Fibroblast of skin of back (primary cell): ENCODE measurements around the gene KRTAP5-3.
"Not testable (repeated sequence)": the region's sequence is repeated elsewhere in the genome, so short reads cannot be mapped to it uniquely, and the experiment has no call there.

Experiments used
- DNase-seq: peaks from one replicate; pipeline ENCODE4 v3.0.0-alpha.2; 2013

Gene KRTAP5-3

DNA sequence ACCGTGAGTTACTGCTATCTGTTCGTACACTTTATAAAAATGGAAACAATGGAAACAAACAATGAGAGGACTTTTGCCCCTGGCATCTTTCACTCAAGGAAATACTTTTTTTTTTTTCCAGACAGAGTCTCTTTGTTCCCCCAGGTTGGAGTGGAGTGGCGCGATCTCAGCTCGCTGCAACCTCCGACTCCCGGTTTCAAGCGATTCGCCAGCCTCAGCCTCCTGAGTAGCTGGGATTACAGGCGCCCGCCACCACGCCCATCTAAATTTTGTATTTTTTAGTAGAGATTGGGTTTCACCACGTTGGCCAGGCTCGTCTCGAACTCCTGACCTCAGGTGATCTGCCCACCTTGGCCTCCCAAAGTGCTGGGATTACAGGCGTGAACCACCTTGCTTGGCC, 32.5 kb downstream of the KRTAP5-3 start:
- not testable (repeated sequence) for DNase-seq

DNA sequence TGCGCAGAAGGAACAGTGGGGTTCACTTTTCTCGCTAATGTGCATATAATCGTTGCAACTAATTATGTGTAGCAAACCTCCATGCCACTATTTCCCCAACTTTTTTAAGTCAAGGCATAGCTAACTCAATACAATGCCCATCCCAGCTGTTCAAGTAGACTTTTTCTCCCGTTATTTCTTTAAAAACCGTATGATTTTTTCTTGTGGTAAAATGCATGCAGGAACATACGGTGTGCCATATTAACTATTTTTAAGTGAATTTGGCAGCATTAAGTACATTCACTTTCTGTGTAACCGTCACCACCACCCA, 33.4 kb downstream of the KRTAP5-3 start:
- no peak for DNase-seq

DNA sequence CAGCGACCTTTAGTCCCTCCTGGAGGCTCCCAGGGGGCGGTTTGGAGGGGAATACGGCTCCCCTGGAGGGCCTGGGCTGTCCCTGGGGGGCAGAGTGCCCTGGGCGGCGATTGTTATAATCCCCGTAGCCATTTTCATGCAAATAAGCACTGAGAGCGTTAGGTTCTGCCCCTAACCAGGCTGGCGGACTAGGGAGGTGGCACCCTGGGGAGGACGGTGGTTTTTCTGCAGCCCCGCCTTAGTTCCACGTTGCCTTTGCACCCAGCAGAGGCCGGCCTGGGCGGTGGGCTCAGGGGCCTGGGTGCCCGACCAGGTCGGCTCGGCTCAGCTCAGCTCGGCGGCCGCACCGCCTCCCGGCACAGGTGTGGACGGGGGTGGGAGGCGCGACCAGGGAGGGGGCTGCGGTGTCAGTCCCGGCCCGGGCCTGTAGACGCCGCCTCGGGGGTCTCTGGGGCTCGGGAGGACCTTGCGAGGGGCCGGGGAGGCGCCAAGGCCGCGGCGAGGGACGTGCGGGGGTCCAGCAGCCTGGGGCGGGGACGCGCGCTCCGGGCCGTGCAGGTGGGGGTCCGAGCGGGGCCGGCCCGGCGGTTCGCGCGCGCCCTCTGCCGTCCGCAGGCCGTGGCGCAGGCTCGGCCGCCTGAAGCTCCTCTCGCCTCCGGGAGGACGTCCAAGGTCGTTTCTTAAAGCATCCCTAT, 33.9 kb downstream of the KRTAP5-3 start:
- DNase-seq = no peak

DNA sequence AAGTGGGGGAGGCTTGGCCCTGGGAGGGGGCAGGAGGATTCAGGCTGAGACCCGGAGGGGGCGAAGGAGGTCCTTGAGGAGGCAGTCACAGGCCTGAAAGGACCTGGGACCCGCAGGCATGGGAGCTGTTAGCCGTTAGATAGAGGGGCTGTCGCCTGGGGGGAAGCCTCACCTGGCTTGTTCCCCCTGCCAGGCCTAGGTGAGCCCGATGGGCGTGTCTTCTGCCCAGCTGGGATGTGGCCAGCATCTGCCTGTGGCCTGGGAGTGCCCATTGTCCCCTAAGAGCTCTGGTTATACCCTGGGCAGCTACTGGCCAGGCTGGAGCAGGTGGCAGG, 34.4 kb downstream of the KRTAP5-3 start:
- no peak for DNase-seq

DNA sequence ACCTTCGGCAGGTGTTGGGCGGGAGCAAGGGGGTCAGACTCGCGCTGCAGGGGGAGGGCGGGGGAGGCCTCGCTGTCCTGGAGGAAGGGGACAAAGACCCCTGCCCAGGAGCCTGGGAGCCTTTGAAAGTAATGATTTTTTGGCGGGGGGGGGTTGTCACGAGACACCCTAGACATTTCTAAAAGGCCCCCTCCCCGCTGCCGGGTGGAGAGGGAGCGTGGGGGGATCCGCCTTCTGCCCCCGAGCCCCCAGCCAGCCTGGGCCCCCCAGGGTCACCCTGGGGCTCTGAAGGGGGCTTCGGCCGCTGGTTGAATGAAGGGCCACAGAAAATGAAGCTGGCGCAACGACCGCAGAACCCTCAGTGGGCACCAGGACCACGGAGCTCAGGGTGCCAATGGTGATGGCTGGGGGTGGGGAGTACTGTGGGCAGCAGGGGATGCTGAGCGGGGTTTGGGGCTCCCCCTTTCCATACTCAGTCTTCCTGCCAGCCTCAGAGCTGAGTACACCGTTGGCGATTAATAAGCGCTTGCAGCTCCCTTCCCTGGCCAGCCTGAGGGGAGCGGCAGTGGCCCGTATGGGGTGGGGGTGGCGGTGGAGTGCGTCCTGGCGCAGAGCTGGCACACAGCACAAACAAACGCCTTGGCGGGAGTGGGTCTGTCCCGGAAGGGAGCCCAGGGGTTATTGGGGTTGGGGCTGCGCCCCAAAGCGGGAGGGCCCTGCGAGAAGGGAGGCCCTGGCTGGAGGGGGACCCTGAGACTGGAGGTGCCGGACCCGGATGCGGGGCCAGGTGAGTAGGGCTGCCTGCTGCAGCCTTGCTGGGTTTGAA, 35.0 kb downstream of the KRTAP5-3 start:
- DNase-seq = no peak

DNA sequence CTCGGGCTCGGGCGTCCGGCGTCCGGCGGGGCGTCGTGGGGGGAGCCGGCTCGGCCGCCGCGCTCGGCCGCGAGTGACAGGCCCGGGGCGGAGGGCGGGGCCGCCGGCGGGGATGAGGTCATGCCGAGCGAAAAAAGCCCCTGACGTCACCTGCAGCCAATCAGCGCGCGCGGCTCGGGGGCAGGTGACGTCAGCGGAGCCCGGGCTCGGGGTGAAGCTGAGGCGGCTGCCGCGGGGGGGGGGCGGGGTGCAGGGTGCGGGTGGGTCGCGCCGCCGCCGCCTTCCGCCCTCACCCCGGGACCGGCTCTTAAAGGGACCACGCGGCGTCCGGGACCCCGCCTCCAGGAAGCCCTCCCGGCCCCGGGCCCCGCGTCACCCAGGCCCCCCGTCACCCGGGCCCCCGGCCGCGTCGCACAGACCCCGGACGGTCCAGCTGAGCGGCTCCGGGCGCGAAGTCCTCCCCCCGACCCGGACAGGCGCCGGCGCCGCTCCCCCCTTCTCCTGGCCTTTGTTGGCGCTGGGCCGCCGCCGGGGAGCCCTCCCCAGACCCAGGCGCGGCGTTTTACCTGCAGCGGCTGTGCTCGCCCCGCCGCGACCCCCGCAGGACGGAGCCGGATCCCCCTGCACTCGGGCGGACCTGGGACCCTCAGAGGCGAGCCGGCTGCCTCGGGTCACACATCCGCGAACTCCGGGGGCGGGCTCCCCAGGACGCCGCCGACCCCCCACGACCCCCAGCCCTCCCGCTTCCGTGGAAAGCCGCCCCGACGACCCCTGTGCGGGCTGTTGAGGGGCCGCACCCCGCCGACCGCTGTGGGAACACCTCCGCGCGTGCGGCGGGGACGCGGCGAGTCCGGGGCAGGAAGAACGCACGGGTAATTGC, 35.8 kb downstream of the KRTAP5-3 start, which contains the start of gene DUSP8:
Gene DUSP8, minus strand, starts transcription at position 75 of the 880 bp plus-strand sequence. CDS start 6,445 bp downstream, outside the sequence.
- peak; percentile 84 for DNase-seq

DNA sequence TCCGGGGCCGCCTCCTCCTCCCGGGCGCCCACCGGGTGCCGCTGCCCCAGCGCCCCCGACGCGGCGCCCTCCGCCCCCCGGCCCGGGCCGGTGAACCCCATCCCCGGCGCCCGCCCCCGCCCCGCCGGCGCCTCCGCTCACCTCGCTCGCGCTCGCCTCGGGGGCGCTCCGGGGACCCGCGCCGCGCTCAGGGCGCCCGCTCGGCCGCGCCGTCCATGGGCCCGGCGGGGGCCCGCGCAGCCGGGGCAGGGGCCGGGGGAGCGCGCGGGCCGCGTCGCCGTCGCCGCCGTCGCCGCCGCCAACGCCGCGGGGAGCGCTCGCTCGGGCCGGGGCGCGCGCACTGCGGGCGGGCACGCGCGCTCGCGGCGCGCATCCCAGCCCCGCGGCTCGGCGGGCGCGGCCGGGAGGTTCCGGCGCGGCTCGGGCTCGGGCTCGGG, 36.5 kb downstream of the KRTAP5-3 start:
- DNase-seq = no peak

DNA sequence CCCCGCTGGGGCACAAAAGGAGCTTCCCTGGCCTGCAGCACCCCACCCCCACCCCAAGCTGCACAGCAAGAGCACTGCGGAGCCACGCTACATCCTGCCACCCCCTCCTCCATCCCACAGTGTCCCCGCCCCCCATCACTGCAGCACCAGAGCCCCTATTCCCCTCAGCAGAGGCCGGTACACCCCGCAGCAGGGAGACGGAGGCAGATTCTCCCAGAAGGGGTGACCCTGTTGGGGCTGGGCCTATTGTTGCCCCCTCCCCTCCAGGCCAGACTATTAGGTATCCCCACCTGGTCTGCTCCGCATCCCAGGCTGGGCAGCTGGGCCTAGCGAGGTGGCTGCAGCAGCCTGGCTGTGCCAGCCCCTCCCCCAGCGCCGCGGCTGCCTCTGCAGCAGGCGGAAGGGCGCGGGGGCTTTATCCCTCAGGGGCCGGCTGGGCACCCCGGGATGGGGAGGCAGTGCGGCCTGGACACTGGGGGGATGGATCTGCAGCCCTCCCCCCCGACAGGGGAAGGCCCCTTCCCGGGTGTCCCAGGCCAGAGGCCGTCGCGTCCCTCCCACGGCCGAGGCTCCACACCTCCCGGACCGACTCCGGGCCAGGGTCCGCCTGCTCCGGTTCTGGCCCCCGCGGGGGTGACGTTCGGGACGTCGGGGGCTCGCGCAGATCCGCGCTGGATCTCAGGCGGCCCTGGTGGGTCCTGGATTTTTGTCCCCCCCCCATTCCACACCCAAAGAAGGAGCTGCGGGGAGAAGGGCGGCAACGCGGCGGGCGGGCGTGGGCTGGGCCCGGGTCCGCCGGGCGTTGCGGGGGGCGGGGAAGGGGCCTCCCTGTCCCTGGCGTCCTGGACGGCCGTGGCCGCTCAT, 37.1 kb downstream of the KRTAP5-3 start:
- peak; percentile 33 for DNase-seq

DNA sequence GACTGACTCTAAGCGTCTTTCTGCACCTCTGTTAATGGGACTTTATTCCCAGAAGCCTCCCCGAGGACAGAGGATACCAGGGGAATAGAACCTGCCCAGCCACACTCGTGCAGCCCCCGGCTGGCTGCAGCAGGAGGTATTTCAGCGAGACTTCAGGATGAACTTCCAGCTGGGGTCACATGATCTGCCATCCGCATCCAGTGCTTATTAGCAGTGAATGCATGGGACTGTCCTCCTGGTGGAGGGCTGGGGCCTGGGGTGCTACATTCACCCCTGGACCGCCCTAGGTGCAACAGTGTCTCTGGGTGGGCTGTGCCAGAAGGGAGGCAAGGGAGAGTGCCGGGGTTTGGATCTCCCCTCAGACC, 37.8 kb downstream of the KRTAP5-3 start:
- DNase-seq = no peak

DNA sequence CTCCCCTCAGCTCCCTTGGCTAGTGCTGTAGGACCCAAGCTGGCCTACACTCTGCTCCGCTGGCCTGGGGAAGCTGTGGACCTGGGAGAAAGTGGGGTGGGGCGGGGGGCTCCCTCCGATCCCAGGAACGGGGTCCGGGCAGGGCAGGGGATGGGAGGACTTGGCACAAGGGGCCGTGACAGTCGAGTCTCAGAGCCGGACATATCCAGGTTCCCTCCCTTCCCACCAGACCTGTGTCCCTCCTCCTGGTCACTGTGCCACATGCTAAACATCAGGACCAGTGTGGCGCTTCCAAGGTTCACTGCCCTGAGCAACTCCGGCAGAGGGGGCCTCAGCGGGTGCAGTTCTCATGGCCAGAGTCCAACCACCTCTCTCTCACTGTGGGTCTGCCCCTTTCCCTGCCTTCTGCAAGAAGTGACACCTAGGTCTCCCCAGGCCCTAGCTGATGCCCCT, 38.2 kb downstream of the KRTAP5-3 start:
- no peak for DNase-seq

DNA sequence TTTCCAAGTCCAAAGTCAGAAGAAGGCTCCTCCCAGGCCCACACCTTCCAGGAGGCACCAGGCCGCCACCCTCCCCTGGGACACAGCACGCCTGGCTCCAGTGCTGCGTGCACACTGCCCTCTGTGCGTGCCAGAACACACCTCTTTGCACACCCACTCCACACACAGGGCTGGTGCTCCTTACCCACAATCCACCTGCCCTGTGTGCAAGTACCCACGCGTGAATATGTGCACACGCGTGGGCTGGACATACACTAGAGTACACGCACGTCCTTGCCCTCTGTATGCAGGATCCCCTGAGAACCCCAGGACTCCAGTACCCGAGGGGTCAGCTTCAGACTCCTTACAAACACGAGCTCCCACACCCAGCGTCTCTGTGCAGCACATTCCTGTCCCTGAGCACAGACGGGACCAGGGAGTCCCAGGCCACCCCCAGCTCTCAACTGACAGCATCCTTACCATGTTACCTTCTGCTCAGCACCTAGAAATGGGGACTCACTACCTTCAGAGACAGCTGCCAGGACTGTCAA, 38.9 kb downstream of the KRTAP5-3 start:
- no peak for DNase-seq

DNA sequence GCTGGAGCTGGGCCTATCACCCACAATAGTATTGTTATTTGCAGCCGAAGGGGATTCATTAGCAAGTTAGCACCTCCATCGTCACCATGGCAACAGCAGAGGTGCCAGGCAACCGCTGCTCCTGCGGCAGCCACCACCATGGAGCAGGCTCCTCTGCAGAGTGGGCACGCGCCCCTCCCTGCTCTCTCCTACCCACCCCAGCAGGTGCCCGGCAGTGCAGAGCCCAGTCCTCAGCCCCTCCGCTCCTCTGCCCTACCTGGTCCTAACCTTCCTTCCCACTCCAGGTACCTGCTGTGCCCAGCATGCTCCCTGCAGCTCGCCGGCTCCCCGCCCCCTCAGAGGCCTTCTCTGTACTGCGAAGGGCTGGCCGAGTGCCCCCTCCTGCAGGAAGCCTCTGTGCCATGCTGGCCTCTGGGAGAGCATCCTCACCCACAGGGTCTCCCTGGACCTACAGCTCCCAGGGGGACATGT, 39.8 kb downstream of the KRTAP5-3 start:
- DNase-seq = no peak

DNA sequence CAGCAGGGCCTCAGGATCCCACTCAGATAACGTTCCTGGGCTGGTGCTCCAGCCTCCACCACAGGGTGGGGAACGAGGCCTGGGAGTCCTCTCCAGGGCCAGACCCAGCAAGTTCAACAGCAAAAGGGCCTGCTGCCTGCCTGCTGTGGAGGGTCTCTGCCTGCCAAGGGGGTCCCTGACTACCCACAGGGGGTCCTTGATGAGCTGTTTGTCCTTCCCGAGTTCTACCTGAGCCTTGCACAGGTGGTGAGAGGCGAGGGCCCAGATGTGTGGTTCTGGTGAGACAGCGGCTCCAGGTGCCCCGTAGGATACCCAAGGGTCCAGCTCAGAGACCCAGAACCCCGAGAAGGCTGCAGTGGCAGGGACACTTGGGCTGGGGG, 40.6 kb downstream of the KRTAP5-3 start:
- DNase-seq = no peak

DNA sequence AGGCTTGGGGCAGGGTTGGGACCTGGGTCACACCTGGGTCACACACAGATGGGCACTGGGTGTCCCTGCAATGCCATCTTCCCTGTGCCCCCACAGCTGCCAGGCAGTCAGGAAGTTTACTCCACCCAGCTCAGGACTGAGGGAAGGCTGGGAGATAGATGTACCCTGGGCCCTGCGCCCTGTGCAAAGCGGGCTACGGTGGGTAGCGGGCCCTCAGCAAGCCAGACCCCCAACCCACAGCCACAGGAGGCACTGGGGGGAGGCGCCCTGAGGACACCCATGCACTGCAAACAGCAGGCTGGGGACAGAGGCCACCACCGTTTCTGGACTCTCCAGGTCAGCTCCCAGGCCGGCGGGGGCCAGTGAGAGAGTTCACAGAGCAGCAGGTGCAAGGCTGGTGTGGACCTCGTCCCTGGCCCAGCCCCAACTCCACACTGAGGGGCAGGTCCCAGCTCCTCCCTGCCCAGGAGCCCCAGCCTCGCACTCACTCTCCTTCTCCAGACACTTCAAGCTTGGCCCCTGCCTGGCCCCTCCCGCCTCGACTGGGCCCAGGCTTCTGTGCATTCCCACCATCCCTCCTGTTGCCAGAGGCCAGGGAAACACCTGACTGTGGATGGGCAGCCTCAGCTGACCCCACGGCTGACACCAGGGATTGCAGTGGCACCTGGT, 41.1 kb downstream of the KRTAP5-3 start:
- no peak for DNase-seq

DNA sequence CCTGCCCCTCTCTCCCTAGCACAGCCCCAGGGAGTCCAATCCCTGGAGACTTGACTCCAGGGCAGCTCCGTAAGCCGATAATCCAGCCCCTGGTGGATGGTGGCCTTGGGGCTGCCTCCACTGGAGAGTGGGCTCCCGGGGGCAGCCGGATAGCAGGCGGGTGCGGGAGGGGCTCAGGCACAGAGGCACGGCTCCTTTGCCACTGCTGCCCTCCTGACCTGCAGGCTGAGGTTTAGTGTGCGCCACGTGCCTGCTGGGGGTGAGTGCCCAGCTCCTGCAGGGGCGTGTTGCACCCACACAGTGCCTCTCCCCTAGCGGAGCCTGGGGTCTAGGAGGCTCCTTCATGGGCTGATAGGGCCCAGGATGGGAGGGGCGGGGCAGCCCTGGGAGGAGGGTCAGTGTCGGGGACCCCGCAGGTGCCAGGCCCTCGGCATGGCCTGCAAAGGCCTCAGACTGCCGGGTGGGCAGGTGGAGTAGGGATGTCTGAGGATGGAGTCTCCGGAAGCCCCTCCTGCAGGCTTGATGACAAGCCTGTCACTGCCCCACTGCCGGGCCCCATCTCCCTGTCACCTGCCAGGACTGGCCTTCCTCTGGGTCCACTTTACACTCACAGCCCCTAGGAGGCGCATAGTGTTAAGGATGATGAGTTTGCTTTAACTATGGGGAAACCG, 41.7 kb downstream of the KRTAP5-3 start:
- no peak for DNase-seq

DNA sequence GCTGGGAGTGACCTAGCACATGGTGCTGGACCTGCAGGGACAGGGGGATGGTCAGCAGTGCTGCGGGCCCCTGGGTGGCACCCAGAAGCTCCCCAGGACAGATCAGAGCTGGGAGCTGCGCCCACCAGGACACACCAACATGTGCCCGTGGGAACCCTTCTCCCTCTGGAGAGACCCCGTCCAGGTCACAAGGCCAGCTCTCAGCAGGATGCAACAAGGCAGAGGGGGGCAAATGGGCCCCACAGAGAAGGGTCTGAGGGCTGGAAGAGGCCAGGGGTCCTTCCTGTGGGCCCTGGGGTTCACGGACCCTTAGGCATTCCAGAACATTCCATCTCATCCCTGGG, 42.4 kb downstream of the KRTAP5-3 start:
- DNase-seq = no peak

DNA sequence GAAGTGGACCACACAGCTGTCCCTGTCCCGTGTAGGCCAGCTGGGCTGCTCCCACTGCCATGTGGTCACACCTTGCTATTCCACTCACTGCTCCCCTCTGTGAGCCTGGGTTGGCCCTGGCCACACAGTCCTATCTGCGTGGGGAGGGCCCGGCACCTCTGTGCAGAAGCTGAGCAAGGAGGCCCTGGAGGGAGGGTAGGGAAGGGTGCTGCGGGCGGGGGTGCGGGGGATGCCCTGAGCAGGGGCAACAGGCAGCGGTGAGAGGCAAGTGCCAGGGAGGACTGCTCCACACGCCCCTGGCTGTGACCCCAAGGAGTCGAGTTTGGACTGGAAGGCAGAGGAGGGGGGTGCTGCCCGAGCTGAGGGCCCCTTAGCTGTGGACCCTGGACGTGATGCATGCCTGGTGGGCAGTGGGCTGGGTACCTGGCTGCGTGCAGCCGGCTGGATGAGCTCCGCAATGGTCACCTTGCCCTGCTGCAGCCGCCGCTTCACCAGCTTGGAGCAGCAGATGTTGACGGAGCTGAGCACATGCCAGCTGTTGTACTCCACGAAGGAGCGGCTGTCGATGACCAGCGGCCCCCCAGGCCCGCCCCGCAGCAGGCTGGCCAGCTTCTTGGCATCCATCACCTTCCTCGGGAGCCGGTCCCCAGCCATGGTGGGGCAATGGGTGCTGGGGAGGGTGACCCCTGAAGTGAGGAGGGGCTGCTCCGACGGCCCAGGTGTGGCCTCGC, 42.9 kb downstream of the KRTAP5-3 start:
- DNase-seq = no peak

DNA sequence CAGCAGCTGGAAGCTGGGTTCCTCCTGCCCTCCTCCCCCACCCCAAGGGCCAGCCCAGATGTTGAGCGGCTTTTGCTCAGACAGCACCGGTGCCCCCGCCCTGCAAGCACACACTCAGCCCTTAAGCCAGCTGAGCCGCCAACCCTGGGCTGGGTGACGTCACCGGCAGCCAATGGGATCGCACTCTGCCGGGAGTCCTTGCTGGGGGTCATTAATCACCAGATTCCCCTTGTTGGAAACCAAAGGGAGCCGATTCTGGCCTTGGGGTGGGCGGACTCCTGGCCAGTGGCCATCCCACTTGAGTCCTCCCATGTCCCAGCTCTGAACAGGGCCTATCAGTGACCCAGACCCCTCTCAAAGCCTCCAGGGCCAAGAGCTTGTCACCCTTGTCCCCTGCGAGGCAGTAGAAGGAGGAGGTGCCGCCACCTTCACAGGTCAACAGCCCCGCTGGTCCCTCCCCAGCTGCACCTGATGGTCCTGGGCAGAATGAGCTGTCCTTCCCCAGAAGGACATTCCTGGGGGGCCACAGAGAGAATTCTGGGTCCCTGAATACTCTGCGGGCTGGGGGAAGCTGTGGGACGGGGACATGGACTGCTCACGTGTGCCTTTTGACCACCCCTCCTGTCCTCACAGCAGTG, 43.6 kb downstream of the KRTAP5-3 start:
- DNase-seq = peak; percentile 93

DNA sequence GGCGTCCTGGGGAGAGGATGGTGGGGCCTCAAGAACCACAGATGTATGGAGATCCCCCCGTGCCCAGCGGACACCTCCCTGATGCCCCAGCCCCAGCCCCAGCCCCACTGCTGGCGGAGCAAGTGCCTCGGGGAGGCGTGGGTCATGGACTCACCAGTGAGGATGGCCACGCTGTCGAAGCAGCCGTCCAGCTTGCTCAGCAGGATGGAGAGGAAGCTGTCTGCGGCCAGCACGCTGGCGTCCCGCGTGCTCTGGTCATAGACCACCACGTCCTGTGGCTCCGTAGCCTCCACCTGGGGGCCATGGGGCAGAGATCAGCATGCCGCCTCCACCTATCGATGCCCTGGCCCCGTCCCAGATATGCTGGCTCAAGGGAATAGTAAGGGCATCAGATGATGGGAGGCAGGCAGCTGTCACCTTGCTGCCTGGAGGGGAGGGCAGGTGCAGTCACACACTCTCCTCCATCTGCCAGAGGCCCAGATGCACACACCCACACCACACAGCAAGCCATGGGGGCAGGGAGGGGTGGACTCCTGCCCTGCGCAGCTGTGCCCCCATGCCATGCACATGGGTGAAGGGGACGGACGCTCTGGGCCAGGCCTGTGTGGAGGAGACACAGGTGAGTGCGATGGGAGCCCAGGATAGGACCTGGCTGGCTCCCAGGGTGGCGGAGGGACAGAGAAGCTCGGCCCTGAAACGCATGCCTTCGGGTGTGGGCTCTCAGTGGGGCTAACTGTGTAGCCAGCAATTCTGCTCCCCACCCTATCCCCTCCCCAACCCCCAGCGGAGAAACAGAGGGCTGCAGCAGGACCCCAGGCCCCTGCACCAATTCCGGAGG, 44.3 kb downstream of the KRTAP5-3 start:
- DNase-seq = no peak
